HepG2 (cell line): Measurements from ENCODE around the gene ZNF844. TPM values are rescaled to one million over a fixed set of nuclear protein-coding genes. Genes with fewer than 3 reads are reported as not detected.

Experiments used
- AGO1 ChIP-seq: fragments of 200-400 bp; formaldehyde crosslinking; IDR thresholded peaks from 2 replicates; pipeline ENCODE4 v1.6.1; 2017; ENCODE audit warnings: mild to moderate bottlenecking, low read depth, low read length, moderate library complexity; ENCODE audit not compliant: poor library complexity, severe bottlenecking
- FOXA3 ChIP-seq: IDR thresholded peaks from 2 replicates; pipeline ENCODE4 v1.6.1; 2016; ENCODE audit warnings: missing genetic modification reagents, missing compliant biosample characterization
- HMG20B ChIP-seq: conservative IDR thresholded peaks from 2 replicates; pipeline ENCODE4 v1.6.1; 2016; ENCODE audit warnings: missing genetic modification reagents, missing compliant biosample characterization
- HNF4A ChIP-seq: sonication (generic); formaldehyde crosslinking; IDR thresholded peaks from 2 replicates; pipeline ENCODE4 v1.4.0; 2020; ENCODE audit warnings: missing genetic modification reagents
- HNF4G ChIP-seq, 2 experiments: sonication (generic) in 1 of 2; formaldehyde crosslinking in 1 of 2; IDR thresholded peaks; 2 replicates each; pipeline versions ENCODE4 v1.4.0 to v1.6.1; 2011 to 2020; ENCODE audit warnings: borderline replicate concordance in 2 of 2, low read depth in 2 of 2, mild to moderate bottlenecking in 2 of 2, low read length in 1 of 2, missing genetic modification reagents in 1 of 2, moderate library complexity in 1 of 2
- NFYB ChIP-seq: sonication (generic); formaldehyde crosslinking; IDR thresholded peaks from 2 replicates; pipeline ENCODE4 v1.4.0; 2020; ENCODE audit warnings: missing genetic modification reagents
- ZNF382 ChIP-seq: sonication (generic); formaldehyde crosslinking; IDR thresholded peaks from 2 replicates; pipeline ENCODE4 v1.5.0; 2020; ENCODE audit warnings: missing genetic modification reagents, mild to moderate bottlenecking, borderline replicate concordance
- ZNF460 ChIP-seq: sonication (generic); formaldehyde crosslinking; IDR thresholded peaks from 2 replicates; pipeline ENCODE4 v1.5.1; 2020; ENCODE audit warnings: missing genetic modification reagents, mild to moderate bottlenecking, borderline replicate concordance
- ZNF484 ChIP-seq: sonication (generic); formaldehyde crosslinking; IDR thresholded peaks from 2 replicates; pipeline ENCODE4 v1.5.1; 2020; ENCODE audit warnings: mild to moderate bottlenecking, low read depth, missing genetic modification reagents, borderline replicate concordance
- ZNF530 ChIP-seq: sonication (generic); formaldehyde crosslinking; IDR thresholded peaks from 2 replicates; pipeline ENCODE4 v1.5.0; 2020; ENCODE audit warnings: low read depth, mild to moderate bottlenecking, missing genetic modification reagents
- ZNF644 ChIP-seq: IDR thresholded peaks from 2 replicates; pipeline ENCODE4 v1.6.1; 2016; ENCODE audit warnings: low read depth
- ZNF879 ChIP-seq: sonication (generic); formaldehyde crosslinking; IDR thresholded peaks from 2 replicates; pipeline ENCODE4 v1.8.1; 2023; ENCODE audit warnings: missing genetic modification reagents
- polyA plus RNA-seq, 8 experiments: library from polyadenylated mRNA; depleted of rRNA in 3 of 8; stranded (reverse) in 7 of 8; unstranded in 1 of 8; fragments of >200 nt; fragmentation: Illumina TruSeq in 4 of 8; extraction: Trizol in 4 of 8; gene quantifications; 2 replicates each; pipeline versions ENCODE4 v1.2.1 to v1.2.3, GENCODE V29; 2011 to 2016; ENCODE audit warnings: low read depth in 4 of 8, missing spikeins in 1 of 8, mixed read lengths in 1 of 8; ENCODE audit not compliant: insufficient read depth in 1 of 8
- total RNA-seq, 5 experiments: library from RNA; depleted of rRNA; stranded (reverse); fragments of >200 nt; fragmentation: Illumina TruSeq; extraction: Trizol; gene quantifications; 2 replicates each; pipeline ENCODE4 v1.2.3, GENCODE V29; 2016; ENCODE audit warnings: low read depth in 1 of 5
- TF ChIP-seq, protein P1 (sequence below): IDR thresholded peaks from 2 replicates; pipeline ENCODE4 v1.6.1; 2012; ENCODE audit warnings: low read depth, low read length, improper control_type of control experiment
- TF ChIP-seq, protein P2 (sequence below): sonication (generic); formaldehyde crosslinking; IDR thresholded peaks from one replicate; pipeline ENCODE4 v1.5.1; 2020; ENCODE audit warnings: mild to moderate bottlenecking, missing genetic modification reagents; ENCODE audit errors: not compliant biosample characterization
- TF ChIP-seq, protein P3 (sequence below): IDR thresholded peaks from 2 replicates; pipeline ENCODE4 v1.6.1; 2016; ENCODE audit warnings: control low read depth
- TF ChIP-seq, protein P4 (sequence below): sonication (generic); formaldehyde crosslinking; IDR thresholded peaks from 2 replicates; pipeline ENCODE4 v1.4.0; 2020; ENCODE audit warnings: missing genetic modification reagents
- TF ChIP-seq, protein P5 (sequence below): sonication (generic); formaldehyde crosslinking; IDR thresholded peaks from 2 replicates; pipeline ENCODE4 v1.9.0; 2021; ENCODE audit warnings: missing genetic modification reagents, borderline replicate concordance

Gene ZNF844
- total and polyA plus RNA-seq, 2 of the 13 experiments (the other 11 are each of a cell fraction or from before 2014, with no cell fraction given), result 1.0 to 3.2 TPM

DNA sequence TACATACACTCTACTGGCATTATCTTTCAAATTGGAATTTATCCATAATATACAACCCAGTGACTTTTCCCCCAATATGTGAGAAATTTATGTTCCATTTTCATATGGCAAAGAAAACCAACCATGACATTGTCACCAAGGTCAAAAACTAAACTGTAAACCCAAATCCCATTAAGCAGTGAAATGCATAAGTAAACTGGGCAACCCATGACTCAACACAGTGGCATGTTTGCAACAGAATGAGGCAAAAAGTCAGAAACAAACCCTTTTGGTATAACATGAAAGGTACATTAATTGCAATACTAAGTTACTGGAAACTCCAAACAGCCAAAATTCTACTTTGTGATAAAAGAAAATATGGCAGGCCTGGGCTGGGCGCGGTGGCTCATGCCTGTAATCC is 16.7 kb upstream of the ZNF844 start (continued):
- TF ChIP-seq, protein P1, sequence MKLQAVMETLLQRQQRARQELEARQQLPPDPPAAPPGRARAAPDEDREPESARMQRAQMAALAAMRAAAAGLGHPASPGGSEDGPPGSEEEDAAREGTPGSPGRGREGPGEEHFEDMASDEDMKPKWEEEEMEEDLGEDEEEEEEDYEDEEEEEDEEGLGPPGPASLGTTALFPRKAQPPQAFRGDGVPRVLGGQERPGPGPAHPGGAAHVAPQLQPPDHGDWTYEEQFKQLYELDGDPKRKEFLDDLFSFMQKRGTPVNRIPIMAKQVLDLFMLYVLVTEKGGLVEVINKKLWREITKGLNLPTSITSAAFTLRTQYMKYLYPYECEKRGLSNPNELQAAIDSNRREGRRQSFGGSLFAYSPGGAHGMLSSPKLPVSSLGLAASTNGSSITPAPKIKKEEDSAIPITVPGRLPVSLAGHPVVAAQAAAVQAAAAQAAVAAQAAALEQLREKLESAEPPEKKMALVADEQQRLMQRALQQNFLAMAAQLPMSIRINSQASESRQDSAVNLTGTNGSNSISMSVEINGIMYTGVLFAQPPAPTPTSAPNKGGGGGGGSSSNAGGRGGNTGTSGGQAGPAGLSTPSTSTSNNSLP, result no peak
- peak; percentile 68 for TF ChIP-seq ZNF644 (CRISPR knock-in tag)
- no peak for TF ChIP-seq ZNF382
- TF ChIP-seq, protein P2, sequence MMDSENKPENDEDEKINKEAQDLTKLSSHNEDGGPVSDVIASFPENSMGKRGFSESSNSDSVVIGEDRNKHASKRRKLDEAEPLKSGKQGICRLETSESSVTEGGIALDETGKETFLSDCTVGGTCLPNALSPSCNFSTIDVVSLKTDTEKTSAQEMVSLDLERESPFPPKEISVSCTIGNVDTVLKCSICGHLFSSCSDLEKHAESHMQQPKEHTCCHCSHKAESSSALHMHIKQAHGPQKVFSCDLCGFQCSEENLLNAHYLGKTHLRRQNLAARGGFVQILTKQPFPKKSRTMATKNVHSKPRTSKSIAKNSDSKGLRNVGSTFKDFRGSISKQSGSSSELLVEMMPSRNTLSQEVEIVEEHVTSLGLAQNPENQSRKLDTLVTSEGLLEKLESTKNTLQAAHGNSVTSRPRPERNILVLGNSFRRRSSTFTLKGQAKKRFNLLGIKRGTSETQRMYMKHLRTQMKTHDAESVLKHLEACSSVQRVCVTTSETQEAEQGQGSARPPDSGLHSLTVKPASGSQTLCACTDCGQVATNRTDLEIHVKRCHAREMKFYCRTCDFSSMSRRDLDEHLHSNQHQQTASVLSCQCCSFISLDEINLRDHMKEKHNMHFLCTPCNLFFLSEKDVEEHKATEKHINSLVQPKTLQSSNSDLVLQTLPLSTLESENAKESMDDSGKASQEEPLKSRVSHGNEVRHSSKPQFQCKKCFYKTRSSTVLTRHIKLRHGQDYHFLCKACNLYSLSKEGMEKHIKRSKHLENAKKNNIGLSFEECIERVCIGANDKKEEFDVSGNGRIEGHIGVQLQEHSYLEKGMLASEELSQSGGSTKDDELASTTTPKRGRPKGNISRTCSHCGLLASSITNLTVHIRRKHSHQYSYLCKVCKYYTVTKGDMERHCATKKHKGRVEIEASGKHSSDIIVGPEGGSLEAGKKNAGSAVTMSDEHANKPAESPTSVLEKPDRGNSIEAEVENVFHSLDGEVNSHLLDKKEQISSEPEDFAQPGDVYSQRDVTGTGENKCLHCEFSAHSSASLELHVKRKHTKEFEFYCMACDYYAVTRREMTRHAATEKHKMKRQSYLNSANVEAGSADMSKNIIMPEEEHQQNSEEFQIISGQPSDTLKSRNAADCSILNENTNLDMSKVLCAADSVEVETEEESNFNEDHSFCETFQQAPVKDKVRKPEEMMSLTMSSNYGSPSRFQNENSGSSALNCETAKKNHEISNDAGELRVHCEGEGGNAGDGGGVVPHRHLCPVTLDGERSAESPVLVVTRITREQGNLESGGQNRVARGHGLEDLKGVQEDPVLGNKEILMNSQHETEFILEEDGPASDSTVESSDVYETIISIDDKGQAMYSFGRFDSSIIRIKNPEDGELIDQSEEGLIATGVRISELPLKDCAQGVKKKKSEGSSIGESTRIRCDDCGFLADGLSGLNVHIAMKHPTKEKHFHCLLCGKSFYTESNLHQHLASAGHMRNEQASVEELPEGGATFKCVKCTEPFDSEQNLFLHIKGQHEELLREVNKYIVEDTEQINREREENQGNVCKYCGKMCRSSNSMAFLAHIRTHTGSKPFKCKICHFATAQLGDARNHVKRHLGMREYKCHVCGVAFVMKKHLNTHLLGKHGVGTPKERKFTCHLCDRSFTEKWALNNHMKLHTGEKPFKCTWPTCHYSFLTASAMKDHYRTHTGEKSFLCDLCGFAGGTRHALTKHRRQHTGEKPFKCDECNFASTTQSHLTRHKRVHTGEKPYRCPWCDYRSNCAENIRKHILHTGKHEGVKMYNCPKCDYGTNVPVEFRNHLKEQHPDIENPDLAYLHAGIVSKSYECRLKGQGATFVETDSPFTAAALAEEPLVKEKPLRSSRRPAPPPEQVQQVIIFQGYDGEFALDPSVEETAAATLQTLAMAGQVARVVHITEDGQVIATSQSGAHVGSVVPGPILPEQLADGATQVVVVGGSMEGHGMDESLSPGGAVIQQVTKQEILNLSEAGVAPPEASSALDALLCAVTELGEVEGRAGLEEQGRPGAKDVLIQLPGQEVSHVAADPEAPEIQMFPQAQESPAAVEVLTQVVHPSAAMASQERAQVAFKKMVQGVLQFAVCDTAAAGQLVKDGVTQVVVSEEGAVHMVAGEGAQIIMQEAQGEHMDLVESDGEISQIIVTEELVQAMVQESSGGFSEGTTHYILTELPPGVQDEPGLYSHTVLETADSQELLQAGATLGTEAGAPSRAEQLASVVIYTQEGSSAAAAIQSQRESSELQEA, result no peak
- no peak for TF ChIP-seq NFYB (CRISPR knock-in tag)
- TF ChIP-seq ZNF460 (CRISPR knock-in tag), result no peak
- no peak for TF ChIP-seq ZNF879 (CRISPR knock-in tag)
- TF ChIP-seq AGO1, result no peak
- TF ChIP-seq FOXA3 (CRISPR knock-in tag), result peak; percentile 78
- TF ChIP-seq, protein P3, sequence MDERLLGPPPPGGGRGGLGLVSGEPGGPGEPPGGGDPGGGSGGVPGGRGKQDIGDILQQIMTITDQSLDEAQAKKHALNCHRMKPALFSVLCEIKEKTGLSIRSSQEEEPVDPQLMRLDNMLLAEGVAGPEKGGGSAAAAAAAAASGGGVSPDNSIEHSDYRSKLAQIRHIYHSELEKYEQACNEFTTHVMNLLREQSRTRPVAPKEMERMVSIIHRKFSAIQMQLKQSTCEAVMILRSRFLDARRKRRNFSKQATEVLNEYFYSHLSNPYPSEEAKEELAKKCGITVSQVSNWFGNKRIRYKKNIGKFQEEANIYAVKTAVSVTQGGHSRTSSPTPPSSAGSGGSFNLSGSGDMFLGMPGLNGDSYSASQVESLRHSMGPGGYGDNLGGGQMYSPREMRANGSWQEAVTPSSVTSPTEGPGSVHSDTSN, result no peak
- TF ChIP-seq ZNF530, result no peak
- TF ChIP-seq, protein P4, sequence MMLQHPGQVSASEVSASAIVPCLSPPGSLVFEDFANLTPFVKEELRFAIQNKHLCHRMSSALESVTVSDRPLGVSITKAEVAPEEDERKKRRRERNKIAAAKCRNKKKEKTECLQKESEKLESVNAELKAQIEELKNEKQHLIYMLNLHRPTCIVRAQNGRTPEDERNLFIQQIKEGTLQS (CRISPR knock-in tag), result peak; percentile 59
- TF ChIP-seq ZNF484, result no peak
- 0 out of 2 replicates have a peak, but pooled peaks have one; percentile 9 for TF ChIP-seq HNF4A (CRISPR knock-in tag)
- TF ChIP-seq, protein P5, sequence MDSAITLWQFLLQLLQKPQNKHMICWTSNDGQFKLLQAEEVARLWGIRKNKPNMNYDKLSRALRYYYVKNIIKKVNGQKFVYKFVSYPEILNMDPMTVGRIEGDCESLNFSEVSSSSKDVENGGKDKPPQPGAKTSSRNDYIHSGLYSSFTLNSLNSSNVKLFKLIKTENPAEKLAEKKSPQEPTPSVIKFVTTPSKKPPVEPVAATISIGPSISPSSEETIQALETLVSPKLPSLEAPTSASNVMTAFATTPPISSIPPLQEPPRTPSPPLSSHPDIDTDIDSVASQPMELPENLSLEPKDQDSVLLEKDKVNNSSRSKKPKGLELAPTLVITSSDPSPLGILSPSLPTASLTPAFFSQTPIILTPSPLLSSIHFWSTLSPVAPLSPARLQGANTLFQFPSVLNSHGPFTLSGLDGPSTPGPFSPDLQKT (CRISPR knock-in tag), result no peak
- TF ChIP-seq HMG20B (CRISPR knock-in tag), result no peak
- no peak for TF ChIP-seq HNF4G (IDR thresholded peaks at IDR 0.05; ENCODE audit: borderline replicate concordance, low read depth, low read length)
- no peak for TF ChIP-seq HNF4G (CRISPR knock-in tag; IDR thresholded peaks at IDR 0.05; ENCODE audit: borderline replicate concordance, low read depth)
